SJSA1 (cell line): ENCODE data around the gene WNT3A. TPM values are rescaled to one million over a fixed set of nuclear protein-coding genes. Genes with fewer than 3 reads are reported as not detected.
A peak's percentile ranks its signal among the peaks of the same experiment; 100 is the strongest.

ENCODE experiments used
- DNase-seq, 2 experiments: peaks; one replicate each; pipeline ENCODE4 v3.0.0-alpha.2; 2015 to 2020; ENCODE audit warnings: low spot score in 2 of 2, low read depth in 1 of 2
- H3K27ac ChIP-seq: fragments of 250-450 bp; sonication (Bioruptor Pico); 2 replicates; pipeline ENCODE4 v1.5.1; 2020; ENCODE audit warnings: mild to moderate bottlenecking, moderate library complexity
- H3K27me3 ChIP-seq: fragments of 250-450 bp; sonication (Bioruptor Pico); replicated peaks from 2 replicates; pipeline ENCODE4 v1.5.1; 2020; ENCODE audit warnings: mild to moderate bottlenecking, moderate library complexity
- H3K36me3 ChIP-seq: fragments of 250-450 bp; sonication (Bioruptor Pico); 2 replicates; pipeline ENCODE4 v1.5.1; 2020; ENCODE audit warnings: mild to moderate bottlenecking
- H3K4me1 ChIP-seq: fragments of 250-450 bp; sonication (Bioruptor Pico); replicated peaks from 2 replicates; pipeline ENCODE4 v1.6.1; 2021; ENCODE audit warnings: mild to moderate bottlenecking
- H3K4me3 ChIP-seq: fragments of 250-450 bp; sonication (Bioruptor Pico); 2 replicates; pipeline ENCODE4 v1.5.1; 2020; ENCODE audit warnings: mild to moderate bottlenecking
- H3K9me3 ChIP-seq: fragments of 250-450 bp; sonication (Bioruptor Pico); replicated peaks from 2 replicates; pipeline ENCODE4 v1.5.1; 2020; ENCODE audit warnings: mild to moderate bottlenecking
- total RNA-seq: library from RNA; depleted of rRNA; stranded (reverse); fragments of >200 nt; shearing (Covaris generic); gene quantifications from 2 replicates; pipeline ENCODE4 v1.2.3, GENCODE V29; 2014

Gene WNT3A
- total RNA-seq, 1 experiment from 2014 or later, result not detected

DNA sequence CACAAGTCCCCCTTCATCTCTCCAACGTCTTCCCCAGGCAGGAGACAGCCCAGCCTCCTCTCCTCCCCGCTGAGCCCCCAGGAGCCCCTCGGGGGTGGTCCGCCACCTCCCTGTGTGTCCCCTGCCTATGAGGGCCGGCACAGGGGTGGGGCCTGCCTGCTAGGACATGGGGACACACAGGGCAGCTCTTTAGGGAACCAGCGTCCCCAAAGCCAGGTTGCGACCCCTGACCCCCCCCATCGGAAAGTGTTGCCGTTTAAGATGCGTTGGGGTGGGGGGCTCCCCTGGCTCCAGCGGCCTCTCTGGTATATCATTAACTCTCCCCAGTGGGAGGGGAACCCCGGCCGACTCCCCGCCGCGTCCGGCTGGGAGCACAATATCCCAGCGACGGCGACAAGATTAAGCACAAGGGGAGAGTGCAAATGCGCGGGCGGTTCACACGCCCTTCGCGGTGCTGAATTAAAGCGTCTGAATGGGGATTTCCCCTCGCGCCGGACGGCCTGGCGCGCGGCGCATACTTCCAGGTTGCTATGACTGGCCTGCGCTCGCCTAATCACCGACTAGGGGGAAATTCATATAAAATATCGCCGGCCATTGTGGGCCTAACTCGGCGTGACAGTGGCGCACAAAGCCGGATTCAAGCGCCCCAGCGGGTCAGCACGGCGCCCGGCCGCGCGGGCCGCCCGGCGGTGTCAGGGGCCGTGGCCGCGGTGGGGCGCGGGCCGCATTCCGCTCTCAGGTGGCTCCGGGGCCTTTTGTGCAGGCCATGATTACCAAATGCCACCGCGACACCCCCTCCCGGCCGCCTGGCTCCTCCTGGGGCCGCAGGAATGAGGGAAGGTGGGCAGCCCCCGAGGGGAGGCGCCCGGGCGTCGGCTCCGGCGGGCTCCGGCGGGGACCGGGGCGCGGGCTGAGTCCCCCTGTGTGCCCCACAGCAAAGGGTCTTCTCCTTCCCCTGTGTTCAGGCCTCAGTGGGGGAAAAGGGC, 30.9 kb downstream of the WNT3A start:
- H3K4me1 ChIP-seq, result no peaks in the 10 kb centered on the region
- peak in 1 of 2 experiments; percentile 36 for DNase-seq
- H3K27me3 ChIP-seq, result peaks cover 19% of the 10 kb centered on the region
- no peak overlapping the region for H3K4me3 ChIP-seq
- H3K27ac ChIP-seq, result no peak overlapping the region
- H3K36me3 ChIP-seq, result no peaks in the 10 kb centered on the region
- peaks cover 2% of the 10 kb centered on the region; the same call in 1 of the 2 replicates for H3K9me3 ChIP-seq

- Histone ChIP-seq H3K4me1 (no peaks in the 10 kb centered on the region), H3K27ac (no peak overlapping the region), H3K36me3 (no peaks in the 10 kb centered on the region), H3K4me3 (no peak overlapping the region), H3K9me3 (peaks cover 2% of the 10 kb centered on the region; the same call in 1 of the 2 replicates), H3K27me3 (peaks cover 19% of the 10 kb centered on the region)
- peak in 1 of 2 experiments; percentile 34 for DNase-seq
These were observed 31.7 kb downstream of the WNT3A start for GRCh38 chr1:228038387-228039005.

GRCh38 chr1:228039006-228039903, 32.5 kb downstream of the WNT3A start:
- H3K9me3 ChIP-seq, result peaks cover 2% of the 10 kb centered on the region; the same call in 1 of the 2 replicates
- DNase-seq, result peak in 1 of 2 experiments; percentile 36

DNA sequence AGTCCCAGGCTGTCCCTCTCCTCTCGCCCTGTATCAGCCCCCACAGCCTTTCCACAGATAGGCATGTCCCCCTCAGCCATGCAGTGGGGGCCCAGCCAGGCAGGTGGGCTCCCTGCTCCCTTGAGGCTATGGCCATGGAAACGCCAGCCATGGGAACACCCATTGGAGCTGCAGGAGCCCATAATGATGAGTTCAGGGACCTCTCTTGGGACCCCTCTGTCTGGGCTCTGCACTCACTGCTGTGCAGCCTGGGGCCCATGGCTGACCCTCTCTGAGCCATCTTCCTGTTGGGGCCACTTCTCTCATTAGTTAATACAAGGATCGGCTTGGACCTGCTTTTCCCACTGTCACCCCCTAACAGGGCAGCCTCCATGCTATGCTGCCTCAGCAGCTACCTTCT, 33.2 kb downstream of the WNT3A start:
- no peak overlapping the region for H3K27ac ChIP-seq
- no peaks in the 10 kb centered on the region for H3K4me1 ChIP-seq
- no peaks in the 10 kb centered on the region for H3K36me3 ChIP-seq
- peak in 1 of 2 experiments; percentile 23 for DNase-seq
- peaks cover 19% of the 10 kb centered on the region for H3K27me3 ChIP-seq
- peaks cover 2% of the 10 kb centered on the region; the same call in 1 of the 2 replicates for H3K9me3 ChIP-seq
- H3K4me3 ChIP-seq, result no peak overlapping the region

More at GRCh38 chr1:228039006-228039903, 32.5 kb downstream of the WNT3A start:
- Histone ChIP-seq H3K27ac (no peak overlapping the region), H3K27me3 (peaks cover 19% of the 10 kb centered on the region), H3K36me3 (no peaks in the 10 kb centered on the region), H3K4me3 (no peak overlapping the region), H3K4me1 (no peaks in the 10 kb centered on the region)

GRCh38 chr1:228041316-228041715, 34.5 kb downstream of the WNT3A start:
- peaks cover 19% of the 10 kb centered on the region for H3K27me3 ChIP-seq
- H3K4me3 ChIP-seq, result no peak overlapping the region
- H3K9me3 ChIP-seq, result peaks cover 2% of the 10 kb centered on the region; the same call in 1 of the 2 replicates
- H3K27ac ChIP-seq, result no peak overlapping the region
- H3K4me1 ChIP-seq, result no peaks in the 10 kb centered on the region
- peak in 1 of 2 experiments; percentile 6 for DNase-seq
- H3K36me3 ChIP-seq, result no peaks in the 10 kb centered on the region

DNA sequence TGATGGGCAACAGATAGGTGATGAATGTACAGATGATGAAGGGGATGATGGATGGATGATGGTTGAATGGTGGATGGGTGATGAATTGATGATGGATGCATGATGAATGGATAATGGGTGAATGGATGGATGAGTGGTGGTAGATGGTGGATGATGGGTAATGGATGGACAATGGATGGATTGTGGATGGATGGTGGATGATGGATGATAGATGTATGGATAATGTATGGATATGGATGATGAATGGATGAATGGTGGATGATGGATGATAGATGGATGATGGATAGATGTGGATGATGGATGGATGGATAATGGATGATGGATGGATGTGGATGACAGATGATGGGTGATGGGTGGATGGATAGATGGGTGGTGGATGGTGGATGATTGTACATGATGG, 35.7 kb downstream of the WNT3A start:
- Histone ChIP-seq H3K36me3 (no peaks in the 10 kb centered on the region), H3K27me3 (peaks cover 15% of the 10 kb centered on the region), H3K4me3 (no peak overlapping the region), H3K9me3 (peaks cover 2% of the 10 kb centered on the region; the same call in 1 of the 2 replicates), H3K4me1 (no peaks in the 10 kb centered on the region), H3K27ac (no peak overlapping the region)
- DNase-seq, result no peak

DNA sequence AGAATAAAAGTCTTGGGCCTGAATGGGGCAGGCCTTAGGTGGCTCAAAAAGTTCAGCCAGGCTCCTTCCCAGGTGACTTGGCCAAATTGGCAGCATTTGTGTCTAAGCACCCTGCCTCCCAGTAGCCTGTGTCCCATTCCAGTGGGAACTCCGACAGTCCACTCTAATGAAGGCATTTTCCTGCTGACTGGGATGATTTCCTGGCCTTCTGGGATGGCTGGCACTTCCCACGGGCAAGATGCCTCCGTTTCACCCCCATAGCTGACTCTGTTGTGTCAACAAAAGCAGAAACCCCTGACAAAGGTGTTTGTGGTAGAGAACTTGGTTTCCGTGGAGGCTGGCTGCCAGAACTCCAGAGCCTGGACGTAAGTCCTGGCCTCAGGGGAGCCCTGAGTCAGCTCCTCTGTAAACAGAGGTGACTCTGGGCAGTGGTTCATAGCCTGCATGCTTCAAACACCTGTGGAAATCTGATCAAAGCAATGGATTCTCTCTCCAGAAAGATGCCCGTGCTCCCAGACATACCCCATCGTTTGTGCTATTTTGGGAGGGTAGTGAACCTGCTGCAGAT, 36.6 kb downstream of the WNT3A start:
- Histone ChIP-seq H3K9me3 (peaks cover 2% of the 10 kb centered on the region; the same call in 1 of the 2 replicates), H3K27me3 (peaks cover 6% of the 10 kb centered on the region), H3K4me1 (no peaks in the 10 kb centered on the region), H3K27ac (no peak overlapping the region), H3K36me3 (no peaks in the 10 kb centered on the region), H3K4me3 (no peak overlapping the region)
- DNase-seq, result peak in 1 of 2 experiments; percentile 15

- Histone ChIP-seq H3K36me3 (no peaks in the 10 kb centered on the region), H3K4me1 (no peaks in the 10 kb centered on the region), H3K27ac (no peak overlapping the region), H3K4me3 (no peak overlapping the region), H3K27me3 (no peaks in the 10 kb centered on the region; the same call in 1 of the 2 replicates), H3K9me3 (peaks cover 2% of the 10 kb centered on the region; the same call in 1 of the 2 replicates)
- DNase-seq, result peak in 1 of 2 experiments; percentile 38
These were observed 38.2 kb downstream of the WNT3A start for GRCh38 chr1:228044961-228045360.

DNA sequence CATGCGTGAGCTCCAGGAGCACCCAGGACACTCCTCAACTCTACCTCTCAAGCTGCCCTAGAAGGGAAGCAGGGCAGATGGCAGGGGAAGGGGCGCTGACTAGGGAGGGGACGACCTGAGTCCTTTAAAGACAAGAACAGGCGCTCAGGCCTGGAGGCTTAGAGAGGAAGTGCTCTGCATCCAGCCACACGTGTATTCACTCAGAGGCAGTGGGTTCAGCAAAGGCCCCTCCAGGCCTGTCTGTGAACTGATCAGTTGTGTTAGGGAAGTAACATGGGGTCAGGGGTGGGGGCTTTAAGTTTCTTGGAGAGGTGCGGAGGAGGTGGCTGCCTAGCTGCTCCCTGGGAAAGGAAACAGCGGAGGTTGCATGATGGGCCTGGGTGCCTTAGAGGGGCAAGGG, 38.6 kb downstream of the WNT3A start:
- no peaks in the 10 kb centered on the region for H3K4me1 ChIP-seq
- DNase-seq, result no peak
- no peak overlapping the region for H3K27ac ChIP-seq
- H3K36me3 ChIP-seq, result no peaks in the 10 kb centered on the region
- no peaks in the 10 kb centered on the region; the same call in 1 of the 2 replicates for H3K27me3 ChIP-seq
- no peak overlapping the region for H3K4me3 ChIP-seq
- peaks cover 2% of the 10 kb centered on the region; the same call in 1 of the 2 replicates for H3K9me3 ChIP-seq

DNA sequence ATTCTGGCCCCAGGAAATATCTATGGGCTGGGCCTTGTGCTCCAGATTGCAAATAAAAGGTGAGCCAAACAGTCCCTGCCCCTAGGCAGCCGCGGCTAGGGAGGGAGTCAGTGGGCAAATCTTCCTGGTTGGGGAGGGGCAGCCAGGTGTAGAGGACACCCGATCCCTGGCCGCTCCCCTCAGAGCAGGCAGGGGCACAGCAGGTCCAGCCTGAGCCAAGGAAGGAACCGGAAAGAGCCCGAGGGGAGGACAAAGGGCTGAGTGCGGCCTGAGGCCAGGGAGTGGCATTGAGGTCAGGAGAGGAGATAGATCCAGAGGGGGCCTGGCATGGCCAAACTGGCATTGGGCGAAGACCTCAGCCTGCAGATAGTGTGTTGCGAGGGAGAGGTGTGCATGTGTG, 39.1 kb downstream of the WNT3A start:
- DNase-seq, result no peak
- no peaks in the 10 kb centered on the region for H3K36me3 ChIP-seq
- H3K4me3 ChIP-seq, result no peak overlapping the region
- no peaks in the 10 kb centered on the region for H3K4me1 ChIP-seq
- H3K9me3 ChIP-seq, result peaks cover 2% of the 10 kb centered on the region; the same call in 1 of the 2 replicates
- no peaks in the 10 kb centered on the region; the same call in 1 of the 2 replicates for H3K27me3 ChIP-seq
- H3K27ac ChIP-seq, result no peak overlapping the region

GRCh38 chr1:228046421-228047182, 39.8 kb downstream of the WNT3A start:
- H3K9me3 ChIP-seq, result peaks cover 2% of the 10 kb centered on the region; the same call in 1 of the 2 replicates
- H3K4me3 ChIP-seq, result no peak overlapping the region
- DNase-seq, result no peak
- no peaks in the 10 kb centered on the region for H3K4me1 ChIP-seq
- H3K27ac ChIP-seq, result no peak overlapping the region
- no peaks in the 10 kb centered on the region for H3K36me3 ChIP-seq
- no peaks in the 10 kb centered on the region; the same call in 1 of the 2 replicates for H3K27me3 ChIP-seq

DNA sequence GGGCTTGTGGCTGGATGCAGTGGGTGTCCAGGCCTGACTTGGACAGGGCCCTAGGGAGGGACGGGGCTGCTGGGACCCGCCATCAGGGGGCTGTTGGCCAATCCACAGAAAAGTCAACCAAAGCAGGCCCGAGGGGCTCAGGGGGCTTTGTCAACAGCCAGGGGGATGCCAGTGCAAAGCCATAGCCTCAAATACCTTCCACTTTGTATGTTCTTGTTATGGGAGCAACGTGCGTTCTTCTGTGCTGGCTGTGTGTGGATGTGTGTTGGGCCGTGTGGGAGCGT, 40.3 kb downstream of the WNT3A start:
- H3K27me3 ChIP-seq, result no peaks in the 10 kb centered on the region; the same call in 1 of the 2 replicates
- no peak overlapping the region for H3K27ac ChIP-seq
- no peak for DNase-seq
- H3K36me3 ChIP-seq, result no peaks in the 10 kb centered on the region
- H3K9me3 ChIP-seq, result peaks cover 2% of the 10 kb centered on the region; the same call in 1 of the 2 replicates
- H3K4me3 ChIP-seq, result no peak overlapping the region
- H3K4me1 ChIP-seq, result no peaks in the 10 kb centered on the region
